Body of pancreas (tissue), 4 donors: Measurements from ENCODE around the gene KCNQ4. TPM values are rescaled to one million over a fixed set of nuclear protein-coding genes. Genes with fewer than 3 reads are reported as not detected.

Source experiments
- ATAC-seq: fragments of 150-250 bp; one replicate; pipeline ENCODE4 v1.9.1; 2016
- DNase-seq, 4 donors: peaks; one replicate each; pipeline ENCODE4 v3.0.0-alpha.2; 2019
- H3K27ac ChIP-seq, 4 donors: fragments of 200-600 bp; sonication (generic); 1 replicate in 3 of 4; 2 replicates in 1 of 4; pipeline versions ENCODE4 v1.5.1 to v1.6.1; 2016 to 2019; ENCODE audit warnings: mild to moderate bottlenecking in 1 of 4, mixed read lengths in 1 of 4, moderate library complexity in 1 of 4
- H3K27me3 ChIP-seq, 2 donors: fragments of 200-600 bp; sonication (generic); one replicate each; pipeline ENCODE4 v1.6.0; 2016; ENCODE audit warnings: mild to moderate bottlenecking in 1 of 2
- H3K36me3 ChIP-seq, 2 donors: fragments of 200-600 bp; sonication (generic); replicated peaks in 1 of 2; 2 replicates each; pipeline ENCODE4 v1.5.1; 2016; ENCODE audit warnings: low read depth in 2 of 2; ENCODE audit not compliant: insufficient read depth in 1 of 2
- H3K4me1 ChIP-seq: fragments of 200-600 bp; sonication (generic); one replicate; pipeline ENCODE4 v1.6.0; 2016
- H3K4me3 ChIP-seq, 2 donors: fragments of 200-600 bp; sonication (generic); 1 replicate in 1 of 2; 2 replicates in 1 of 2; pipeline ENCODE4 v1.5.1; 2016 to 2019
- H3K9me3 ChIP-seq, 3 donors: fragments of 200-600 bp; sonication (generic); 1 replicate in 2 of 3; 2 replicates in 1 of 3; pipeline ENCODE4 v1.5.1; 2016
- CTCF ChIP-seq, 7 experiments: fragments of 450-650 bp in 4 of 7; fragments of 200-600 bp in 3 of 7; sonication (generic) in 3 of 7; IDR thresholded peaks; one replicate each; pipeline ENCODE4 v1.5.1; 2016 to 2019; ENCODE audit warnings: antibody characterized with exemption in 7 of 7
- POLR2A ChIP-seq, 3 donors: fragments of 450-650 bp; IDR thresholded peaks; one replicate each; pipeline ENCODE4 v1.6.1; 2016; ENCODE audit warnings: antibody characterized with exemption in 3 of 3, mild to moderate bottlenecking in 2 of 3
- WGBS, 2 donors: methylation state at CpG; one replicate each; pipeline ENCODE4 v1.1.5; 2017; 5-methylcytosine and 5-hydroxymethylcytosine counted together
- intact Hi-C: fragments of 100-400 bp; cut with DNase I; formaldehyde crosslinking; loops from one replicate; pipeline ENCODE4 v1.15.1; 2023
- total RNA-seq, 2 donors: library from RNA; depleted of rRNA; stranded (reverse); fragments of >200 nt; gene quantifications; one replicate each; pipeline ENCODE4 v1.1.0, GENCODE V29; 2016

The KCNQ4 gene
- total RNA-seq, 2 donors from 2014 or later, result 1.8 to 4.0 TPM

GRCh38 chr1:40753142-40753882 lies 30.3 kb upstream of the KCNQ4 start:
- H3K4me3 ChIP-seq, result no peak overlapping the region
- no peak for DNase-seq
- H3K4me1 ChIP-seq, result peaks cover 16% of the 10 kb centered on the region
- WGBS, 2 donors, result 95 to 97% methylated on average over 8 of the region's 8 CpGs
- no peak overlapping the region for H3K27ac ChIP-seq
- H3K36me3 ChIP-seq, result peaks cover 0 to 31% of the 10 kb centered on the region in 2 donors
- TF ChIP-seq CTCF (IDR thresholded peaks at IDR 0.05) (no peak), POLR2A (IDR thresholded peaks at IDR 0.05) (no peak)
- no peaks in the 10 kb centered on the region for H3K27me3 ChIP-seq
- H3K9me3 ChIP-seq, result no peaks in the 10 kb centered on the region
- intact Hi-C loops, result no loop called here
- ATAC-seq, result no peak

- intact Hi-C loops, result no loop called here
- WGBS, 2 donors, result 85 to 91% methylated on average over 8 of the region's 8 CpGs
- DNase-seq, result no peak
- H3K9me3 ChIP-seq, result no peaks in the 10 kb centered on the region
- H3K27me3 ChIP-seq, result no peaks in the 10 kb centered on the region
- no peak for TF ChIP-seq CTCF (IDR thresholded peaks at IDR 0.05)
- TF ChIP-seq POLR2A (IDR thresholded peaks at IDR 0.05), result no peak
- ATAC-seq, result no peak
- H3K4me3 ChIP-seq, result no peak overlapping the region
- no peak overlapping the region for H3K27ac ChIP-seq
- peaks cover 0 to 31% of the 10 kb centered on the region in 2 donors for H3K36me3 ChIP-seq
- H3K4me1 ChIP-seq, result peaks cover 13% of the 10 kb centered on the region
Observed at GRCh38 chr1:40754201-40754600, 29.4 kb upstream of the KCNQ4 start.

GRCh38 chr1:40755067-40755466 lies 28.5 kb upstream of the KCNQ4 start:
- Histone ChIP-seq H3K27ac (no peak overlapping the region), H3K4me1 (peaks cover 4% of the 10 kb centered on the region), H3K27me3 (no peaks in the 10 kb centered on the region), H3K36me3 (peaks cover 0 to 33% of the 10 kb centered on the region in 2 donors), H3K9me3 (no peaks in the 10 kb centered on the region), H3K4me3 (no peak overlapping the region)
- peak in 1 of 4 donors; percentile 7 for DNase-seq
- TF ChIP-seq POLR2A (IDR thresholded peaks at IDR 0.05) (no peak), CTCF (IDR thresholded peaks at IDR 0.05) (no peak)
- intact Hi-C loops, result no loop called here
- WGBS, 2 donors, result 69 to 71% methylated on average over 4 of the region's 4 CpGs
- no peak for ATAC-seq

- no peak for TF ChIP-seq CTCF (IDR thresholded peaks at IDR 0.05)
- no peak for TF ChIP-seq POLR2A (IDR thresholded peaks at IDR 0.05)
- WGBS, 2 donors, result 92 to 96% methylated on average over 3 of the region's 3 CpGs
- Histone ChIP-seq H3K9me3 (no peaks in the 10 kb centered on the region), H3K4me3 (no peak overlapping the region), H3K27me3 (no peaks in the 10 kb centered on the region), H3K27ac (no peak overlapping the region), H3K36me3 (peaks cover 0 to 35% of the 10 kb centered on the region in 2 donors), H3K4me1 (no peaks in the 10 kb centered on the region)
- ATAC-seq, result no peak
- intact Hi-C loops, result no loop called here
- no peak for DNase-seq
Observed at GRCh38 chr1:40756523-40756922, 27.1 kb upstream of the KCNQ4 start.

- DNase-seq, result no peak
- Histone ChIP-seq H3K27ac (no peak overlapping the region), H3K4me3 (no peak overlapping the region), H3K36me3 (peaks cover 0 to 35% of the 10 kb centered on the region in 2 donors), H3K27me3 (no peaks in the 10 kb centered on the region), H3K9me3 (no peaks in the 10 kb centered on the region), H3K4me1 (no peaks in the 10 kb centered on the region)
- WGBS, 2 donors, result 88 to 89% methylated on average over 4 to 8 of the region's 8 CpGs
- intact Hi-C loops, result no loop called here
- no peak for ATAC-seq
- TF ChIP-seq POLR2A (IDR thresholded peaks at IDR 0.05) (no peak), CTCF (IDR thresholded peaks at IDR 0.05) (no peak)
Observed at GRCh38 chr1:40757084-40757483, 26.5 kb upstream of the KCNQ4 start.
